K562 (cell line): Measurements from ENCODE around the gene NBPF3.

ENCODE experiments used
- CBFB ChIP-seq: sonication (generic); formaldehyde crosslinking; IDR thresholded peaks from 2 replicates; pipeline ENCODE4 v1.4.0; 2020; ENCODE audit warnings: mild to moderate bottlenecking, missing genetic modification reagents
- EZH2 ChIP-seq: IDR thresholded peaks from 2 replicates; pipeline ENCODE4 v1.6.1; 2012; ENCODE audit warnings: low read depth, mild to moderate bottlenecking, inconsistent platforms, low read length, borderline replicate concordance
- HEY1 ChIP-seq: fragments of 250-450 bp; sonication (Bioruptor Pico); IDR thresholded peaks from 2 replicates; pipeline ENCODE4 v1.5.0; 2020; ENCODE audit warnings: mild to moderate bottlenecking, moderate library complexity, borderline replicate concordance
- NFE2L1 ChIP-seq: fragments of 450-650 bp; IDR thresholded peaks from 2 replicates; pipeline ENCODE4 v1.6.1; 2016; ENCODE audit warnings: missing genetic modification characterization, low read depth, mild to moderate bottlenecking, missing compliant biosample characterization, moderate library complexity, borderline replicate concordance
- POLR2A ChIP-seq: fragments of 450-650 bp; conservative IDR thresholded peaks from 2 replicates; pipeline ENCODE4 v1.6.1; 2016
- RB1 ChIP-seq: fragments of 450-650 bp; IDR thresholded peaks from 2 replicates; pipeline ENCODE4 v1.6.1; 2017; ENCODE audit warnings: low read depth, mild to moderate bottlenecking
- RERE ChIP-seq: sonication (generic); formaldehyde crosslinking; IDR thresholded peaks from 2 replicates; pipeline ENCODE4 v1.8.0; 2023; ENCODE audit warnings: missing genetic modification reagents, mild to moderate bottlenecking, borderline replicate concordance
- TCF7L2 ChIP-seq: fragments of 150-350 bp; IDR thresholded peaks from 2 replicates; pipeline ENCODE4 v1.6.1; 2016; ENCODE audit warnings: low read depth, mild to moderate bottlenecking, low read length, moderate library complexity
- ZNF133 ChIP-seq: fragments of 250-450 bp; sonication (Bioruptor Pico); IDR thresholded peaks from 2 replicates; pipeline ENCODE4 v1.4.0; 2020; ENCODE audit warnings: mild to moderate bottlenecking
- TF ChIP-seq, protein P1 (sequence below), 2 experiments: fragments of 450-650 bp in 1 of 2; sonication (generic) in 1 of 2; formaldehyde crosslinking in 1 of 2; IDR thresholded peaks; 2 replicates each; pipeline versions ENCODE4 v1.7.1 to v1.9.0; 2016 to 2022; ENCODE audit warnings: inconsistent platforms in 1 of 2, mild to moderate bottlenecking in 1 of 2, missing genetic modification reagents in 1 of 2

DNA sequence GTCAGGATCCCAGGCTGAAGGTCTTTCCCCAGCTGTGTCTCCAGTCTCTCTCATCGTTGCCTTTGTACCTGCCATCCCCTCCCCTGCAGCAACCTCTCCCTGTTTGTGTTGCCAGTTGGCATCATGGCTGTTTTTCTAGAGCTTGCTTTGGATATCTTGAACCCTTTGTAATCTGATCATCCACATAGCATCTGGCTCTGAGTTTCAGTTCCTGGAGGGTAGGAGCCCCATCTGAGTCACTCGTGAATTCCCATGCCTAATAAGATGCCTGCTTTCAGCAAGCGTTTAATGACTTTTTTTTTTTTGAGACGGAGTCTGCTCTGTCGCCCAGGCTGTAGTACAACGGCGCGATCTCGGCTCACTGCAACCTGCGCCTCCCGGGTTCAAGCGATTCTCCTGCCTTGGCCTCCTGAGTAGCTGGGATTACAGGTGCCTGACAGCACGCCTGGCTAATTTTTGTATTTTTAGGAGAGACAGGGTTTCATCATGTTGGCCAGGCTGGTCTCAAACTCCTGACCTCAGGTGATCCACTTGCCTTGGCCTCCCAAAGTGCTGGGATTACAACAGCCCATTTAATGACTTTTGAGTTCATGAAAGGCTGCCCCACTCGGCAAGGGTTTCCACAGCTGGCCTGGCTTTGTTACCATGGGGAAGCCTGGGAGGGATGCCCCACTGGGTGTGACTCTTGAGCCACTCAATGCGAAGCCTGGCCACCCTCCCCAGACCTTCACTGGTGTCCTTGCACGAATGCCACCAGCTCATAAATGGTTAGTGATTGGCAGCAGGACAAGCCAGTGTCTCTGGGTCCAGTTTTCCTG lies 81.2 kb downstream of the NBPF3 start:
- no peak for TF ChIP-seq POLR2A
- no peak for TF ChIP-seq EZH2
- no peak for TF ChIP-seq NFE2L1
- TF ChIP-seq RERE = no peak
- TF ChIP-seq, protein P1, sequence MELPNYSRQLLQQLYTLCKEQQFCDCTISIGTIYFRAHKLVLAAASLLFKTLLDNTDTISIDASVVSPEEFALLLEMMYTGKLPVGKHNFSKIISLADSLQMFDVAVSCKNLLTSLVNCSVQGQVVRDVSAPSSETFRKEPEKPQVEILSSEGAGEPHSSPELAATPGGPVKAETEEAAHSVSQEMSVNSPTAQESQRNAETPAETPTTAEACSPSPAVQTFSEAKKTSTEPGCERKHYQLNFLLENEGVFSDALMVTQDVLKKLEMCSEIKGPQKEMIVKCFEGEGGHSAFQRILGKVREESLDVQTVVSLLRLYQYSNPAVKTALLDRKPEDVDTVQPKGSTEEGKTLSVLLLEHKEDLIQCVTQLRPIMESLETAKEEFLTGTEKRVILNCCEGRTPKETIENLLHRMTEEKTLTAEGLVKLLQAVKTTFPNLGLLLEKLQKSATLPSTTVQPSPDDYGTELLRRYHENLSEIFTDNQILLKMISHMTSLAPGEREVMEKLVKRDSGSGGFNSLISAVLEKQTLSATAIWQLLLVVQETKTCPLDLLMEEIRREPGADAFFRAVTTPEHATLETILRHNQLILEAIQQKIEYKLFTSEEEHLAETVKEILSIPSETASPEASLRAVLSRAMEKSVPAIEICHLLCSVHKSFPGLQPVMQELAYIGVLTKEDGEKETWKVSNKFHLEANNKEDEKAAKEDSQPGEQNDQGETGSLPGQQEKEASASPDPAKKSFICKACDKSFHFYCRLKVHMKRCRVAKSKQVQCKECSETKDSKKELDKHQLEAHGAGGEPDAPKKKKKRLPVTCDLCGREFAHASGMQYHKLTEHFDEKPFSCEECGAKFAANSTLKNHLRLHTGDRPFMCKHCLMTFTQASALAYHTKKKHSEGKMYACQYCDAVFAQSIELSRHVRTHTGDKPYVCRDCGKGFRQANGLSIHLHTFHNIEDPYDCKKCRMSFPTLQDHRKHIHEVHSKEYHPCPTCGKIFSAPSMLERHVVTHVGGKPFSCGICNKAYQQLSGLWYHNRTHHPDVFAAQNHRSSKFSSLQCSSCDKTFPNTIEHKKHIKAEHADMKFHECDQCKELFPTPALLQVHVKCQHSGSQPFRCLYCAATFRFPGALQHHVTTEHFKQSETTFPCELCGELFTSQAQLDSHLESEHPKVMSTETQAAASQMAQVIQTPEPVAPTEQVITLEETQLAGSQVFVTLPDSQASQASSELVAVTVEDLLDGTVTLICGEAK (IDR thresholded peaks at IDR 0.05) = no peak
- TF ChIP-seq, protein P1 (CRISPR knock-in tag; IDR thresholded peaks at IDR 0.05) = no peak
- TF ChIP-seq ZNF133 (CRISPR knock-in tag) = no peak
- no peak for TF ChIP-seq TCF7L2
- no peak for TF ChIP-seq CBFB (CRISPR knock-in tag)
- no peak for TF ChIP-seq RB1
- no peak for TF ChIP-seq HEY1 (CRISPR knock-in tag)
